HG03097 (cell line): ENCODE measurements around the gene INSL4.

Experiments
- ATAC-seq: cut with Tn5 transposase; IDR thresholded peaks from one replicate; pipeline ENCODE4 v1.9.1; 2021; ENCODE audit not compliant: unreplicated experiment, low FRiP score

Gene INSL4

DNA sequence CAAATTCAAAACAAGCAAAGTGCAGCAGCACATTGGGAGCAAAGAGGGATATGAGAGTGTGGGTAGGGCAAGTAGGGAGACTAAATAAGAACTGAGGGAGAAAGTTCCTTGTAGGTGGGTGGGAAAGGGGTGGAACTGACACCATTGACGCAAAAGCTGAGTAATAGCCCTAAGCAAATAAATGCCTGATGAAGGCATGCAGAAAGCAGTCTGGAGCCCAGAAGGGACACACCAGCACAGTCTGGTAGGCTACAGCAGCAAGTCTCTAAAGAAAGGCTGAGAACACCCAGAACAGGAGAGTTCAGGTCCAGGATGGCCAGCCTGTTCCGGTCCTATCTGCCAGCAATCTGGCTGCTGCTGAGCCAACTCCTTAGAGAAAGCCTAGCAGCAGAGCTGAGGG, at the start of gene INSL4:
Gene INSL4, plus strand, starts transcription at position 208 of the 400 bp plus-strand sequence. Its CDS starts 105 bp downstream, at position 313.
- ATAC-seq, result no peak

DNA sequence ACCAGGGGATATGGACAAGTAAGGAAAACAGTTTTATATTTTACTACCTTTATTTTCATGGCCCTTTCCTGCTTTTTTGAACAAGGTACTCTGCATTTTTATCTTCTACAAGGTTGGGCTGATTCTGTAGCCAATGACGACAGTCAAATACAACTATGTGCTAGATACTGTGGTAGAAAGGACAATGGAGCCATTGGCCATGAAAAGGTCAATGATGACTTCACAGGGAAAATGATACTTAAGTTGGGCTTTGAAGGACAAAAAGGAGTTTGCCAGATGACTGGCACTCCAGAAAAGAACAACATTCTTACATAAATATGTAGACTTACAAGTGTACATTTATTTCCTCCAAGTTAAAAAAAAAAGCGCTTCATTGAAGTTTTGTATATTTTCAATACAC, 46.4 kb upstream of the INSL4 start:
- no peak for ATAC-seq

DNA sequence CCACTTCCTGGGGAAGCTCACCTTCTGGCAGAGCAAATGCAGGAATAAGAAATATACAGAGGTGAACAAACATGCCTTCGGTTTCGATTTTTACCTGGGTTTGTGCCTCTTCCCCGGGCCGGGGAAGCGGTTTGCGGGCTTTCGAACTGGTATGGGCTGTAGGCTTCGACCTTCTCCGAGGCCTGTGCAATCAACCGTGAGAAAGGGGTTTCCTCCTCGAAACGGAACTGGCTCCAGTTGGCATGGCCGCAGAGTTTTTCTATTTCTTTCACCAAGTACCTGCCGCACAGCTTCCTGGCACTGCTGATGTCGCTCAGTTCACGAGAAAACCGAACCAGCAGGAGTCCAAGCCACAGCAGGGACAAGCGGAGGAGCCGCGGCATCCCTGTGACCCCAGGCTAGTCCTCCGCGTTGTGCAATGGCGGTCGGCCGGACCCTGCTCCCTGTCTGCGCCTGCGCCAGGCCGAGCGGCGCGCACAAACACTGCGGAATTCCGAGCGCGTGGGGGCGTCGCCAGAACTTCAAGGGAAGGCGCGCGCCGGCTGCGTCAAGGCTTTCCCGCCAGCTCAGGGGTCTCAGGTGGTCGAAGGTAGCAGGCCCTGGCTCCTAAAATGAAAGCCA, 45.9 kb upstream of the INSL4 start, which contains the start of gene INSL6:
Gene INSL6, minus strand, starts transcription at position 420 of the 621 bp plus-strand sequence. Its CDS starts 37 bp downstream, at position 383.
- ATAC-seq, result no peak

DNA sequence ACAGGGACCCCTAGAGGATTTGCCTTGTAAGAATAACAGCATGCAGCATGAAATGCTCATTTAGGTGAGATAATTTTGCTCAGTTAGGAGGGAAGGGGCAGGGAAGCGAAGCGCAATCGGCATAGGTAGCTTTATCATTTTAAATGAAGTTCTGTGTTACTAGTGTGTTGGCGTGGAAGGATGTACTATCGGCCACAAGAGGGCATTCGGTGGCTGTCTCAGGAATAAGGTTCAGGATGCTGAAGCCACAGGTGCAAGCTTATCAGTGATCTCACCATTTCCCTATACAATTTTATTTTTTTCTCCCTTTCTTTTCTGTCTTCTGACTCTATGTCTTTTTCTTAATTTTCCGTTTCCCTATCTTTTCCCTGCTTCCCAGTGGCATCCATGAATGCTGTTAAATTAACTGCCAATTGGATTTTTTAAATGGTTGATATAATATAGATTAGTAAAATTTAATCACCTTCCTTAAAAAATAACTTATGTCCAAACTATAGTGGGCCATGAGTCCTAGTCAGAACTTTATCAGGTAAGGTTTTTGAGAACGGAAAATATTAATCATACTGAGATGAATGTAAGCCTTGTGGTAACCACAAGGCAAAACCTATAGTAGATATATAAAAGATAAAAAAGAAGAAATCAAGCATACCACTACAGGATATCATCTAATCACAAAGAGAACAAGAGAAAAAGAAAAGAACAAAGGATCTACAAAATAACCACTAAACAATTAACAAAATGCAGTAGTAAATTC, 44.6 kb upstream of the INSL4 start:
- ATAC-seq, result no peak

DNA sequence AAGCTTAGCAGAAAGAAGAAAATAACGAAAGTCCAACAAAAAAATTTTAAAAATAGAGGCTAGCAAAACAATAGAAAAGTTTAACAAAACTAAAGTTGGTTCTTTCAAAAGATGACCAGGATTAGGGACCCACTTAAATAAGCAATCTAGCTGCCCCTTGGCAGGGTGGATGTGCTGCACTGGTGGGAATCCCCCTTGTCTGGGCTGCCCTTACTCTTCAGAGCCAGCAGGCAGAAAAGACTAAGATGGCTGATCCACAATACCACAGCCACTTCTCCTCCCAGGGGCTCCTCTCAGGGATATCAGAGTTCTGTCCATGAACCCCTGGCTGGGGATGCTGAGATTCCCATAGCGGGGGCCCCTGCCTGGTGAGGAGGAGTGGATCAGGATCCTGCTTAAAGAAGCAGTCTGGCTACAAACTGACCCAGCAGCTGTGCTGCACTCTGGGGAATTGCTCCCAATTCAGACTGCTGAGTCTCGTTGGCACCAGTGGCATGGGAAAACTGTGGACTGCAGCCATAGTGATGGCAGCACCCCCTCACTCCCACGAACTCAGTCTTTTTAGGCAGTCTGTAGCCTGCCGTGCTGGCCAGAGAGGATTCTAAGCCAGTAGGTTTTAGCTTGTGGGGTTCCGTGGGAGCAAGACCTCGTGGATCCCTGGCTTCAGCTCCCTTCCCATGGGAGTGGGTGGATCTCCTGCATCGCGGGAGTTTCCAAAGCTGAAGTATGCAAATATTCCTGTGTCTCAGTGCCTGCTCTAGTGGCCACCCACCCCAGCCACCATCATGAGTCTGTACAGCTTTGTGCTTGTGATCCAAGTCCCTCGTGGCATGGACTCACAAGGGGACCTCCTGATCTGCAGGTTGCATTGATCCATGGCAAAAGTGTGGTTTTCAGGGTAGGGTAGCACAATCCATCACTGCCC, 42.9 kb upstream of the INSL4 start:
- no peak for ATAC-seq

DNA sequence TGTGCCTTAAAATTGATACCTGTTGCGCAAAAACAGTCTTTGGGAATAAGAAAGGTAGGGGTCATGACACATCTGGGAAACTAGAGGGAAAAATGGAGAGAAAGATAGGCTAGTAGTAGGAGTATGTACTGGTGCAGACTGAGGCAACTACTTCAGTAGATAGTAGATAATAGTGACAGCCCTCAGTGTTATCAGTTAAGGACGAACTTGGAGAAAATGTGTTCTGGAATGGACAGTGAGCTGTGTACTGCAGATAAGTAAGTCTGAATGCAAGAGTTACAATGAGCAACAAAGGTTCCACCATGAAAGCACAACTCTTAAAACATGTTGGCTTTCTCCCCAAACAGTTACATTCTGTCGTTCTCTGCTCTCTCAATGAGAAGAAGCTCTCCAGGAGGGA, 39.2 kb upstream of the INSL4 start:
- ATAC-seq, result no peak

DNA sequence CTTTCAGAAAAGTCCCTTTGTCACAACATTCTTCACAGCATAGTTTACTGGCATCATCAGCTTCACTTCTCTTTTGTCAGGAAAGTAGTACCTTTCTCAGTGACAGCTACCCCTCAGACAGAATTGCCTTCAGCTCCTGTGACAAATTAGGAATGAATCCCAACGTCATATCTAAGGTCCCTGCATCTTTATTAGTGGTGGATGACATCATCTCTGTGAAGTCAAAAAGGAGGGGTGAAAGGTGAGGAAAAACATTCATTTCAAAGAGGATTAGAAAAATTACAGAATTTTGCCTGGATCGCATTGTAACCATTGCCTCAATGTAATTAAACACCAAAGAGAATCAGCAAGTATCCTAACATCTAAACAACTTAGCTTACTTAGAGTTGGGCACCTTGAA, 37.9 kb upstream of the INSL4 start:
- ATAC-seq, result no peak

DNA sequence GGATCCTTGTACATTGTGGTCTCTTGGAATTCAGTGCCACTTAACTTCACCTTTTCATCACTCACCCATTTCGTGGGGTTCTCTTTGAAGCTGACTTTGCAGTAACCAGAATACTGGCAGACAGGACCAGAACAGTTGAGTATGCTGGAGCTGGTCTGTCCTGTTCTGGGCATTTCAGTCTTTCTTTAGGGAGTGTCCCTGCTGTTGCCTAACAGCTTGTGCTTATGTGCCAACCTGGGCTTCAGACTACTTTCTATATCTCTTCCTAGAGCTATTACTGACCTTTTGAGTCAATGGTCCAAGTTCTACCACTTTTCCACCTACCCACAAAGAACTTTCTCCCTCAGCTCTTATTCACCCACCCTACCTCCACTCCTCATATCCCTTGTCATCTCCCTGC, 35.8 kb upstream of the INSL4 start:
- ATAC-seq, result no peak

DNA sequence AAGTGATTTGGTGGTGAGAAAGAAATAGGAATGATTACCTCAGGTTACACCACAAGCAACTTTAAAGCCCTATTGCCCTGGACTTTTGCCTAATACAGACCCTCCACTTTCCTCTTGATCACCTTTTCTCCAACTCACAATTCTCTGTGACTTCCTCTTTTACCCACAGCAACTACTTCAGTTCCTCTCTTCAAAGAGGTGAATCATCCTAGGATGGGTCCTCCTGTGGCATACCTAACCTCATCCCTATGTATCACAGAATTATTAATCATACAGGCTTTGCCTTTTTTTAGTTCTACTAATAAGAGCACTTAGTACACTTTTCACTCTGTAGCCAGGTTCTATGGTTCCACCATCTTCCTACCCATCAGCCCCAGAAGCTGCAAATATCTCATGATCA, 26.1 kb upstream of the INSL4 start:
- no peak for ATAC-seq

DNA sequence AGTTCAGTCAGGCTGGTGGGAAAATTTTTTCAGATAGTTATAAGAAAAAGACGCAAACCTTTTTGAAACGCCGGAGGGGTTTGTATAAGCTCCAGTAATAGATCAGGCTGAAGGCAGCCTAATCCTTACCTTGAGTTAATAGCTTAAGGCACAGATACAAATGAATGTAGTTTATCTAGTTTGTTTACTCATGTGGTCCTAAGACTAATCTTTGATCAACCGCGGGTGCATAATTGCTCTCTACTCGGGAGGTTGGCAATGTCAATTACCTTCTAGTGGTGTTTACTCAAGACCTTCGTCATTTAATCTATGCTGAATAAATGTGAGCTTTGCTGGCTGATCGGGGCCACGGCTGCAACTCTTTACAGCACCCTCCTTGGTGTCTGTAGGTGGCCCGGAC, 665 bp upstream of the INSL4 start:
- no peak for ATAC-seq

DNA sequence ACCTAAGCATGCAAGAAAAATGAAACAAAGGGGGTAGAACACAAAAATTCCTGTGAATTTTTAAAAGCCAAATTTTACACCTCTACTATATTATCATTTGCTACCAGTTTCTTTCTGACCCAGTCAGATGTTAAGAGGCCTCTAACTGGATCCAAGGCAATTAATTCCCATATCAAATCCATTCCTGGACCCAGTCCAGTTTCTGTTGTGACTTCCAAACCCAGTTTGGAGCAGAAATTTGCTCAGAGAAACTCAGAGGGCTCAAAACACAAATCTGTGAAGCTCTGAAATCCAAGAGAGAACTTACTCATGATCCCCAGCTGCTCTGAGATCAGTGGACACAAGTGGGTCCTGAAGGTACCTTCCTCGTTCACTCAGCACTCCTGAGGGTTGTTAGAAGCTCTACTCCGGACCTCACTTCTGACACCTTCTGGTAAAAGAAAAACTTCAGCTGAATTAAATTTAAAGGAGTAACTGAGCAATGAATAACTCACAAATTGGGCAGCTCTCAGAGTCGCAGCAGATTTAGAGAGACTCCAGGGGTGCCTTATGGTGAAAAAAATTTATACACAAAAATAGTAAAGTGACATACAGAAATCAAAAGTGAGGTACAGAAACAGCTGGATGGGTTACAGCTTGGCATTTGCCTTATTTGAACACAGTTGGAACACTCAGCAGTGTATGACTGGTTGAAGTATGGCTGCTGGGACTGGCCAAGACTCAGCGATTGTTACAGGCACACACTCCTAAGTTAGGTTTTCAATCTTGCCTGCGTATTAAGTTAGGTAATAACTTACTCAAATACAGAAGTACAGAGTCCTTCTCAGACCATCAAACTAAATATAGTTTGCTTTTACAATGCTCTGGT, 32.4 kb downstream of the INSL4 start:
- no peak for ATAC-seq

DNA sequence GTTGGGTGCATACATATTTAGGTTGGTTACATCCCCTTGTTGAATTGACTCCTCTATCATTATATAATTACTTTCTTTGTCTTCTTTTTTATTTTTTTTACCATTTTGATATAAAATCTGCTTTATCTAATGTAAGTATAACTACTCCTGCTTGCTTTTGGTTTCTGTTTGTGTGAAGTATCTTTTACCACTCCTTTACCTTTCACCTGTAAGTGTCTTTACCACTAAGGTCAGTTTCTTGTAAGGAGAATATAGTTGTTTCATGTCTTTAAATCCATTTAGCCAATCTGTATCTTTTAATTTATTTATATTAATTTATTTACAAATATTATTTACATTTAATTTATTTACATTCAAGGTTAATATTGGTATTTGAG, 33.0 kb downstream of the INSL4 start:
- ATAC-seq, result no peak

DNA sequence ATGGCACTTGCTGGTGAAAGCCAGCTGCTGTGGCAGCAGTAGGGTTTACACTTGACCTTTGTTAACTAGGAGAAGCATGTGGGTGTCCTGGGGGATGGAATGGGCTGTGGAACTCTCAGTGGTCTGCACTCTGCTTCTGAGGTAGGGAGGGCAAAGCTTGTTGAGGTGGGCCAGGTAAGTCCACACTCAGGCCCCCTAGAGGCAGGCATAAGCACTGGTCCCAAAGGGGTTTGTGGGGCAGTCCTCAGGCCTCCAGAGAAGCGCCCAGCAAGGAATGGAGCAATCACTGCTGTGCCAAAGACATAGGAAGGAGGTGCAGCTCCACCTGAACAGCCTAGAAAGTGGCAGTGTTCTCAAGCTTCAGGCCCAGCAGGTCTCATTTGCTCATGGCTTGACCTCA, 34.7 kb downstream of the INSL4 start:
- ATAC-seq, result no peak

DNA sequence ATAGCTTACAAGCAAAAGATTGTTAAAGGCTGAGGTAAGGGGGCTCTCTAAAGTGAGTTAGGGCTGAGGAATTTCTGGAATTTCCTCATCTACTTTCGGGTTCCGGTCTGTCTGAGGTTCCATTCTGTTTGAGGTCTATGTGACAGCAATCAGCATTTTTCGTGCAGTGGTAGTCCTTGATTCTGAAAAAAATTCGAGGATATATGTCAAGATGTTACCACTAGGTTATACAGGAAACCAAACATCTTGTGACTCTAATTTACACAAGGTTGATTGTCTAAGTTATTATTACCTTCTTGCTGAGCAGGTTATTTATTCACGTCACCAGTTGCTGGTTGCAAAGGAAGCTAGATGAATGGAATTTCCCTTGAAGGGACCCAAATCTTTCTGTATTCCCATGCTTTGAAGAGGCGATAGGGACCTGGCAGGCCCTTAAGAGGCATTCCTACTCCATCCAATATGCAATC, 38.1 kb downstream of the INSL4 start:
- ATAC-seq, result no peak

DNA sequence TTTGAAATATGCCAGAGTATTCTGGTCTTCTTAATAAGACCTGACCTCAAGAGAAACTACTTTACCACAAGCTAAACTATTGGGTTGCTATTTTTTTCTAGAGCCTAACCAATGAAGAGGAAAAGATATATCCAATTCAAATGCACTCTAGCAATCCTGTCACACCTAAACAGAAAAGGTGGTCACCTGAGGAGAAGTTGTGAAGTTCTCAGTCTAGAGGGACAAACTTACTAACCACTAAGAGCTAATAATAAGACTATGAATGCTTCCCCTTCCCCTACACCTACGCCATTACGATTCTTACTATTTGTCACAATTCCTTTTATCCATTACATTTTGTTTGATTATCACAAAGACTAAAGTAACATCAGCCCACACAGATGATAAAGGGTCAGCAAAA, 43.6 kb downstream of the INSL4 start:
- no peak for ATAC-seq

DNA sequence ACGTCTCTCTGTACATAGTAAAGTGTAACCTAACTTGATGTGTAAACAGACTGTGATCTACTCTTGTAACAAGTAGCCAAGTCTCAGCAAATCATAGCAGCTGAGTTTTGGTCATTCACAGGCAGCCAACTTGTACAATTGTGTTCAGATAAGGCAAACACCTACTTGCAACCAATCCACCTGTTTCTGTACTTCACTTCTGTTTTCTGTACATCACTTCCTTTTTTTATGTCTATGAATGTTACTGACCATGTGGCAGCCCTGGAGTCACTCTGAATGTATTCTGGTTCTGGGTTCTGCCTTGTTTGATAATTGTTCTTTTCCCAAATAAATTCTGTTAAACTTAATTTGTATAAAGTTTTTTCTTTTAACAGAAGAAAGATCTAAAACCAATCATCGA, 47.3 kb downstream of the INSL4 start:
- ATAC-seq, result no peak
